IPS-18a (cell line): ENCODE results near the gene ARFRP1.
A peak's percentile ranks its signal among the peaks of the same experiment; 100 is the strongest.

Experiments
- H3K27ac ChIP-seq: one replicate; pipeline ENCODE4 v1.5.1; 2013; ENCODE audit warnings: low read length
- H3K27me3 ChIP-seq: one replicate; pipeline ENCODE4 v1.6.1; 2013; ENCODE audit warnings: mild to moderate bottlenecking, low read length; ENCODE audit not compliant: control insufficient read depth, insufficient read depth
- H3K36me3 ChIP-seq: one replicate; pipeline ENCODE4 v1.6.1; 2013; ENCODE audit warnings: low read depth, low read length; ENCODE audit not compliant: control insufficient read depth
- H3K4me1 ChIP-seq: one replicate; pipeline ENCODE4 v1.6.1; 2013; ENCODE audit warnings: low read depth, low read length; ENCODE audit not compliant: control insufficient read depth
- H3K4me3 ChIP-seq: one replicate; pipeline ENCODE4 v1.5.1; 2013; ENCODE audit warnings: low read length
- H3K9ac ChIP-seq: one replicate; pipeline ENCODE4 v1.6.1; 2013; ENCODE audit warnings: mild to moderate bottlenecking, low read length, moderate library complexity
- H3K9me3 ChIP-seq: one replicate; pipeline ENCODE4 v1.6.1; 2013; ENCODE audit warnings: low read depth, low read length; ENCODE audit not compliant: control insufficient read depth

ARFRP1 gene

DNA sequence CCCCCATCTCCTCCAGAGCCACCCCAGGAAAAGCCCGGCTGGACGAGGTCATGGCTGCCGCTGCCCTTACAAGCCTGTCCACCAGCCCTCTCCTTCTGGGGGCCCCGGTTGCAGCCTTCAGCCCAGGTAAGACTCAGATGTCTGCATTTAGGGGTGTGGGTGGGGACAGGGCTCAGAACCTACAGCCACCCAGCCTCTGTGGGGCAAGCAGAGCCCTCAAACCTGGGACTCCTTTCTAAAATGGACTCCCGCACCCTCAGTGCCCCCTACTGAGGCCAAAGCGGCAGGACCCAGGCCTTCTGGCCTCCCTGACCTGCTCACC lies 33.5 kb upstream of the ARFRP1 start:
- H3K9me3 ChIP-seq: no peaks in the 10 kb centered on the region
- H3K9ac ChIP-seq: peak overlapping the region; percentile 48
- H3K27ac ChIP-seq: no peak overlapping the region
- peaks cover 5% of the 10 kb centered on the region for H3K36me3 ChIP-seq
- no peaks in the 10 kb centered on the region for H3K27me3 ChIP-seq
- peak overlapping the region; percentile 75 for H3K4me3 ChIP-seq
- H3K4me1 ChIP-seq: peaks cover 4% of the 10 kb centered on the region

DNA sequence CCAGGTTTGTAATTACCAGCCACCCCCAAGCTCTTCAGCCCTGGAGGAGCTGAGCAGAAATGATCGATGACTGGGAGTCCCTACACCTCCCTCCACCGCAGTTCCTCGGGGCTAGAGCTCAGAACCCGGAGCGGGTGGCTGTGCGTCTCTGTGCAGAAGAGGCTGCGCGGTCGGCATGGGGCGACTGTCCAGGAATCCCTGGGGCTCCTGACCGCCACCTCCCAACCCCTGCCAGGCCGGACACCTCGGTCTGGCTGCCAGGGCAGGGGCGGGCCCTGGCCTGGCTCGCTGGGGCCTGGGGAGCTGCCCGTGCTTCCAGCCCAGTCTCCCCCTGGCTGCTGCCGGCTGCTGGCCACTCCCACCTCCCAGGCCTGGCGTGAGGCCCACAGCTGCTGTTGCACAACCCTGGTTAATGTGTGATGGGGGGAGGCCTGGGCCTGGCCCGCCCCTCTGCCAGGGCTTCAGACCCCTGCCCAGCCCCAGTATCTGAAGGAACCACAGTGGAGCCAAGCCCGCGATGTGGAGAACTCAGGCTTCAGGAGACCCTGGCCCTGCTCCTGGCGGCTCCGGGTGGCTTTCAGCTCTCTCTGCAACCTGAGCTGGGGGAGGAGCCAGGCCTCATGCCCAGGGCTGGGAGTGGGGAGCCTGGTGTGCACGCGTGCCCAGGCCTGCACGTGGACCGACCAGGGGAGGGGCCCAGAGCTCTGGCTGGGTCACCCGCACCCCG lies 33.0 kb upstream of the ARFRP1 start:
- H3K27me3 ChIP-seq: no peaks in the 10 kb centered on the region
- no peaks in the 10 kb centered on the region for H3K9me3 ChIP-seq
- H3K4me1 ChIP-seq: peaks cover 4% of the 10 kb centered on the region
- H3K4me3 ChIP-seq: peak overlapping the region; percentile 75
- H3K27ac ChIP-seq: no peak overlapping the region
- H3K9ac ChIP-seq: peak overlapping the region; percentile 48
- H3K36me3 ChIP-seq: peaks cover 5% of the 10 kb centered on the region

DNA sequence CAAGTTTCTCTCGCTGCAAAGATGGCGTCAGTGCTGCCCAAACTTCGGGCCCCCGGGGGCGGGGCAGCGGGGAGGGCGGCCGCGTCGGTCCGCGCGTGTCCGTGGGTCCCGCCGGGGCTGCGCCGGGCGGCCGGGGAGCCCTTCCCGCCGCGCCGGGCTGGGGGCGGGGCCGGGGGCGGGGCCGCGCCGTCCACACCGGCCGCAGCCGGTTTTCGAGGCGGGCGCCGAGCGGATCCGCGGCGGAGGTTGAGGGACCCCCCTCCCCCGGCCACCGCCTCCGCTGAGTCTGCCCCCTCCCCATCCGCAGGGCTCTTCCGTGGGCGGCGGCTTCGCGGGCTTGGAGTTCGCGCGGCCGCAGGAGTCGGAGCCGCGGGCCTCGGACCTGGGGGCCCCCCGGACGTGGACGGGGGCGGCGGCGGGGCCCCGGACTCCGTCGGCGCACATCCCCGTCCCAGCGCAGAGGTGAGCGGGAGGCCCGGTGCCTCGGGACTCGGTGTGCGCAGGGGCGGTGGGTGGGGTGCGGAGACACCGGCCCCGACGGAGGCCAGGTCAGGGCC lies 32.4 kb upstream of the ARFRP1 start:
- H3K27ac ChIP-seq: no peak overlapping the region
- H3K9me3 ChIP-seq: no peaks in the 10 kb centered on the region
- peaks cover 4% of the 10 kb centered on the region for H3K4me1 ChIP-seq
- H3K27me3 ChIP-seq: no peaks in the 10 kb centered on the region
- H3K9ac ChIP-seq: peak overlapping the region; percentile 48
- peak overlapping the region; percentile 75 for H3K4me3 ChIP-seq
- peaks cover 5% of the 10 kb centered on the region for H3K36me3 ChIP-seq

DNA sequence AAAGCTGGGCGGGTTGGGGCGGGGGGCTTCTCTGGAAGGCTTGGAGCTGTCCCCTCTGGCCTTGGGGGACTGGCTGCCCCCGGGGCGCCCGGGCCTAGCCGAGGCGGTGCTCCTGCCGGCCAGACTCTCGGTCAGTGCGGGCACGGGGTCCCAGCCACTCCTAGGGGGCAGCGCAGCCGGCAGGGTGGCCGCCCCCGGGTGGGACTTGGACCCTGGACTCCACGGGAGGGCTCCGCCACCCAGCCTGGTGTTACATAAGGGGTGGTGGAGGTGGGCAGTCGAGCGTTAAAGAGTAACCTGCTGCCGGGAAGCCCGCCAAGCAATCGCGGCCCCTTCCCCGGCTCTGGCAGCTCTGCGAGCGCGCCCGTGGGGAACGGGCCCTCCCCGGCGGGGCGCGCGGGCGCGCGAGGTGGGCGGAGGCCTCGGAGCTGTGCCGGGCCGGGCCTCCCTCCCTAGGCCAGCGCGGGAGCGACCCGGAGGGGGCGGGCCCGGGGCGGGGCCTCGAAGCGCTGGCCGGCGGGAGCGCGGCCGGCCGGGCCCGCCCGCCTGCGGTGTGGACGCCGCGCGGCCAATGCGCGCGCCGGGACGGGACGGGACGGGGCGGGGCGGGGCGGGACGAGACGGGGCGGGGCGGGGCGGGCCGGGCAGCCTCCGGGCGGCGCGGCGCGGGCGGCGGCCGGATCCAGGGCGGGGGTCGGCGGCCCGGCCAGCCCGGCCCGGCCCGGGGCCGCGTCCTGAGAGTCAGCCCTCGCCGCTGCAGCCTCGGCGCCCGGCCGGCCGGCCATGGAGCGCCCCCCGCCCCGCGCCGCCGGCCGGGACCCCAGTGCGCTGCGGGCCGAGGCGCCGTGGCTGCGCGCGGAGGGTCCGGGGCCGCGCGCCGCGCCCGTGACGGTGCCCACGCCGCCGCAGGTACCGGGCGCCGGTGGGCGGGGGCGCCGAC lies 31.6 kb upstream of the ARFRP1 start, which contains the start of gene SLC2A4RG:
TSS of gene SLC2A4RG (plus strand) at position 647 of the 940 bp plus-strand sequence. CDS start at position 784, 137 bp downstream.
- no peaks in the 10 kb centered on the region for H3K9me3 ChIP-seq
- peaks cover 8% of the 10 kb centered on the region for H3K36me3 ChIP-seq
- peak within 1 kb of the TSS; percentile 48 for H3K9ac ChIP-seq
- no peaks in the 10 kb centered on the region for H3K27me3 ChIP-seq
- H3K4me3 ChIP-seq: peak within 1 kb of the TSS; percentile 75
- H3K4me1 ChIP-seq: peaks cover 4% of the 10 kb centered on the region
- H3K27ac ChIP-seq: no peak within 1 kb of the TSS

DNA sequence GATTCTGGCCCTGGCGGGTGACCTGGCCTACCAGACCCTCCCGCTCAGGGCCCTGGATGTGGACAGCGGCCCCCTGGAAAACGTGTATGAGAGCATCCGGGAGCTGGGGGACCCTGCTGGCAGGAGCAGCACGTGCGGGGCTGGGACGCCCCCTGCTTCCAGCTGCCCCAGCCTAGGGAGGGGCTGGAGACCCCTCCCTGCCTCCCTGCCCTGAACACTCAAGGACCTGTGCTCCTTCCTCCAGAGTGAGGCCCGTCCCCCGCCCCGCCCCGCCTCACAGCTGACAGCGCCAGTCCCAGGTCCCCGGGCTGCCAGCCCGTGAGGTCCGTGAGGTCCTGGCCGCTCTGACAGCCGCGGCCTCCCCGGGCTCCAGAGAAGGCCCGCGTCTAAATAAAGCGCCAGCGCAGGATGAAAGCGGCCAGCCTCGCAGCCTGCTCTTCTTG lies 30.9 kb upstream of the ARFRP1 start:
- peaks cover 5% of the 10 kb centered on the region for H3K36me3 ChIP-seq
- no peak overlapping the region for H3K27ac ChIP-seq
- peak overlapping the region; percentile 51 for H3K4me3 ChIP-seq
- H3K9me3 ChIP-seq: no peaks in the 10 kb centered on the region
- peaks cover 4% of the 10 kb centered on the region for H3K4me1 ChIP-seq
- H3K9ac ChIP-seq: no peak overlapping the region
- no peaks in the 10 kb centered on the region for H3K27me3 ChIP-seq

DNA sequence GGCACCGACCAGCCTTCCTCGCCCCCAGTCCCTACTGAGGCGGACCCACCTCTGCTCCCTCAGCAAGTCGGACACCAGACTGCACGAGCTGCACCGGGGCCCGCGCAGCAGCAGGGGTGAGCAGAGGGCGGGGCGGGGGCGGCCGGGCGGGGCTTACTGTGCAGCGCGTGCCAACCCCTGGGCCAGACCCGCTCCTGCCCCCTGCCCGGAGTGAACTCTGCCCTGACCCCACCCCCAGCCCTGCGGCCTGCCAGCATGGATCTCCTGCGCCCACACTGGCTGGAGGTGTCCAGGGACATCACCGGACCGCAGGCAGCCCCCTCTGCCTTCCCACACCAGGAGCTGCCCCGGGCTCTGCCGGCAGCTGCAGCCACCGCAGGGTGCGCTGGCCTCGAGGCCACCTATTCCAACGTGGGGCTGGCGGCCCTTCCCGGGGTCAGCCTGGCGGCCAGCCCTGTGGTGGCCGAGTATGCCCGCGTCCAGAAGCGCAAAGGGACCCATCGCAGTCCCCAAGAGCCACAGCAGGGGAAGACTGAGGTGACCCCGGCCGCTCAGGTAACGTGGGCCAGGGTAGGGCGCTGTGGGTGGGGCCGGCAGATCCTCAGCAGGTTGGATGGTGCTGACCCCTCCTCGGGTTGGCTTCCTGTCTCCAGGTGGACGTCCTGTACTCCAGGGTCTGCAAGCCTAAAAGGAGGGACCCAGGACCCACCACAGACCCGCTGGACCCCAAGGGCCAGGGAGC lies 30.3 kb upstream of the ARFRP1 start:
- Histone ChIP-seq H3K27me3 (no peaks in the 10 kb centered on the region), H3K9me3 (no peaks in the 10 kb centered on the region), H3K4me3 (no peak overlapping the region), H3K27ac (no peak overlapping the region), H3K36me3 (peaks cover 3% of the 10 kb centered on the region), H3K9ac (no peak overlapping the region), H3K4me1 (peaks cover 4% of the 10 kb centered on the region)

DNA sequence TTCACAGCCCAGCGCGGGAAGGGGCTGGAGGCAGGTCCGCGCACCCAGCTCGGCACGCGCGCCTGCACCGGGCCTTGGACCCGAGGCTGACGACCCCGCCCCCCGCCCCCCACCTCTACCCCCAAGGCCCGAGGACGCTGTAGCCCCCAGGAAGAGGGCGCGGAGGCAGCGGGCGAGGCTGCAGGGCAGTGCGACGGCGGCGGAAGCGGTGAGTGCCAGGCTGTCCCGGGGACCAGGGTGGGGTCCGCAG lies 29.8 kb upstream of the ARFRP1 start:
- H3K9ac ChIP-seq: no peak overlapping the region
- peaks cover 3% of the 10 kb centered on the region for H3K36me3 ChIP-seq
- no peaks in the 10 kb centered on the region for H3K27me3 ChIP-seq
- H3K4me3 ChIP-seq: no peak overlapping the region
- H3K27ac ChIP-seq: no peak overlapping the region
- peaks cover 4% of the 10 kb centered on the region for H3K4me1 ChIP-seq
- H3K9me3 ChIP-seq: no peaks in the 10 kb centered on the region

DNA sequence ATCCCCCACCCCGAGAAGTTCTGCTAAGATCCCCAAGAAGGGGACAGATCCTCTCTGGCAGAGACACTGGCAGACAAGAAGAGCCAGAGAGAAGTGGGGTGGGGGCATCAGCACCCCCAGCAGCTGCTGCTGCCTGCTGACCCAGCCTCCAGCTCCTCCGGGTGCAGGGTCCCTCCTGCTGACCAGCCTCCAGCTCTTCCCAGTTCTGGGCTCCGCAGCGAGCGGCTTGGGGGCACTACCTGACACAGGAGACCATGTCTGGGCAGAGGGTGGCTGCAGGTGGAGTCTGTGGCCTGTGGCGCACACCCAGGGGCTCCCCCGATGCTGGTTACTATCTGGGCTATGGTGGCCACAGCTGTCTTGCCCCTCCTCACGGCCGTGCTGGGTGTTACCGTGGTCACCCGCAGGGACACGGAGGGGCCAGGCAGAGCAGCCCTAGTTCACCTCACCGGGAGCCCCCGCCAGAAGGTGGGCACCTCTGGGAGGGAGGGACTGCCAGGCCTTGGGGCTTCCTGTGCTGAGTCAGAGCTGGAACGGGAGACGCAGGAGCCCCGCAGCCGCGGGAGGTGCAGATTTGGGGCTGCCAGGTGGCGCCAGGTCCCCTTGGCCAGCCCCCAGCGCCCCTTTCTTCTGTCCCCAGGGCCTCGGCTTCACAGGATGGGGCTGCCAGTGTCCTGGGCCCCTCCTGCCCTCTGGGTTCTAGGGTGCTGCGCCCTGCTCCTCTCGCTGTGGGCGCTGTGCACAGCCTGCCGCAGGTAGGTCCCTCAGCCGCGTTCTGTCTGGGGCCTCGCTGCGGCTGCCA lies 29.3 kb upstream of the ARFRP1 start:
- Histone ChIP-seq H3K27ac (no peak overlapping the region), H3K36me3 (peaks cover 3% of the 10 kb centered on the region), H3K4me3 (no peak overlapping the region), H3K9ac (no peak overlapping the region), H3K27me3 (no peaks in the 10 kb centered on the region), H3K9me3 (no peaks in the 10 kb centered on the region), H3K4me1 (peaks cover 4% of the 10 kb centered on the region)

DNA sequence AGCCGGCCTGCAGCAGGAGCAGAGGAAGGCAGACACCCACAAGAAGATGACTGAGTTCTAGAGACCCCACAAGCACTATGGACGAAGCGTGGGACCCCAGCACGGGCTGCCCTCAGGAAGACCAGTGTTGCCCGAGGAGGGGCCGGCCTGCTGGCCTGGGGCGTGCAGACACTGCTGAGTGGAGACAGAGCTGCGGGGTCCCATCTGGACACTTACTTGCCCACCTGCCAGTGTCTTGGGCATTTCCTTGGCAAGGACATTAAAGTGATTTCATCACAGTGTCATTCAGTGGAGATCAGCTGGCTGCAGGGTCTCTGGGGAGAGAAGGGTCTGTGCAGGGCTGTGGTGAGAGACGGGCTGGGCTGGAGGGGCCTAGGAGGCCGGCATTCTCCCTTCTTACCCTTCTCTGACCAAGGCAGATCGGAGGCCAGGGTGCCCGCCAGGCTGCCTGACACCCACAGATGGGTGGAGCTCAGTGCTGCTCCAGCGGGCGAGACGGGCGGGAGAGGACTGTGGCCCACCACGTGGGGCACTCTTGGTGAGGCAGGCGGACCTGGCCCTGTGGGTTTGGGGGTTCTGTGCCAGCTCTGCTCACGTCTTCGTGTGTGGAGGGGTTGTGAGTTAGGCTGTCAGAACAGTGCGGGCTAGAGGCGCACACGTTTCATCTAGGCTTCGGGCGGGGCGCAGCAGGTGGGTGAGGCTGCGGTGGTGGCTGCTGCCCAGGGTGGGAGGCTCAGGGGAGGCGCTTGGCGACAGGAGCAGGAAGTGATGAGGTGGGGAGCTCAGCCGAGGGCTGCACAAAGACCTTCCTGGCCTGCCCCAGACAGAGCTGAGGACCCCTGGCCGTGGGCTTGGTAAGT lies 28.3 kb upstream of the ARFRP1 start, which contains the start of gene LIME1:
TSS of gene LIME1 (plus strand) at position 806 of the 860 bp plus-strand sequence. CDS start 886 bp downstream, outside the sequence.
- H3K27ac ChIP-seq: no peak within 1 kb of the TSS
- H3K4me1 ChIP-seq: no peaks in the 10 kb centered on the region
- H3K9me3 ChIP-seq: no peaks in the 10 kb centered on the region
- H3K36me3 ChIP-seq: peaks cover 3% of the 10 kb centered on the region
- H3K9ac ChIP-seq: no peak within 1 kb of the TSS
- no peak within 1 kb of the TSS for H3K4me3 ChIP-seq
- no peaks in the 10 kb centered on the region for H3K27me3 ChIP-seq
